Measurements from ENCODE around the gene RAD51B.

- TF ChIP-seq CTCF (IDR thresholded peaks at IDR 0.05) (no peak), POLR2A (IDR thresholded peaks at IDR 0.05) (no peak), POLR2AphosphoS5 (IDR thresholded peaks at IDR 0.05) (no peak), EP300 (IDR thresholded peaks at IDR 0.05) (no peak)
Measured at GRCh38 chr14:68696266-68696665, 876.7 kb downstream of the RAD51B start.
